WTC11 (cell line): ENCODE results near the gene TXNRD1.

Experiments
- CTCF ChIP-seq: fragments of 200-600 bp; IDR thresholded peaks from 2 replicates; pipeline ENCODE4 v1.8.0; 2022; ENCODE audit warnings: antibody characterized with exemption
- E2F5 ChIP-seq: sonication (generic); formaldehyde crosslinking; IDR thresholded peaks from 2 replicates; pipeline ENCODE4 v1.8.1; 2022; ENCODE audit warnings: mild to moderate bottlenecking, moderate library complexity, missing genetic modification reagents
- ERG ChIP-seq: fragments of 250-450 bp; sonication (Bioruptor Pico); IDR thresholded peaks from 2 replicates; pipeline ENCODE4 v1.8.0; 2021; ENCODE audit warnings: mild to moderate bottlenecking
- FOXJ3 ChIP-seq: sonication (generic); formaldehyde crosslinking; IDR thresholded peaks from 2 replicates; pipeline ENCODE4 v1.9.0; 2021; ENCODE audit warnings: missing genetic modification reagents, mild to moderate bottlenecking, borderline replicate concordance
- IRF1 ChIP-seq: sonication (generic); formaldehyde crosslinking; IDR thresholded peaks from 2 replicates; pipeline ENCODE4 v1.8.0; 2023; ENCODE audit warnings: missing genetic modification reagents
- NR1H2 ChIP-seq: sonication (generic); formaldehyde crosslinking; IDR thresholded peaks from 2 replicates; pipeline ENCODE4 v1.9.0; 2021; ENCODE audit warnings: mild to moderate bottlenecking, moderate library complexity, missing genetic modification reagents
- TCF7 ChIP-seq: sonication (generic); formaldehyde crosslinking; IDR thresholded peaks from 2 replicates; pipeline ENCODE4 v1.8.0; 2022; ENCODE audit warnings: mild to moderate bottlenecking, low read depth, missing genetic modification reagents, moderate library complexity
- TP53 ChIP-seq: sonication (generic); formaldehyde crosslinking; IDR thresholded peaks from 2 replicates; pipeline ENCODE4 v1.8.1; 2023; ENCODE audit warnings: mild to moderate bottlenecking, missing genetic modification reagents
- USF1 ChIP-seq: sonication (generic); formaldehyde crosslinking; IDR thresholded peaks from 2 replicates; pipeline ENCODE4 v1.8.0; 2022; ENCODE audit warnings: mild to moderate bottlenecking, missing genetic modification reagents
- USF2 ChIP-seq: sonication (generic); formaldehyde crosslinking; IDR thresholded peaks from 2 replicates; pipeline ENCODE4 v1.8.1; 2023; ENCODE audit warnings: mild to moderate bottlenecking, missing genetic modification reagents, moderate library complexity

- no peak for TF ChIP-seq USF2 (CRISPR knock-in tag)
- no peak for TF ChIP-seq IRF1 (CRISPR knock-in tag)
- no peak for TF ChIP-seq CTCF
- TF ChIP-seq TP53, result no peak
- TF ChIP-seq USF1 (CRISPR knock-in tag), result no peak
- TF ChIP-seq ERG, result no peak
- no peak for TF ChIP-seq E2F5 (CRISPR knock-in tag)
- no peak for TF ChIP-seq NR1H2
- TF ChIP-seq TCF7 (CRISPR knock-in tag), result no peak
- no peak for TF ChIP-seq FOXJ3 (CRISPR knock-in tag)
Observed at GRCh38 chr12:104226672-104227071, 11.1 kb downstream of the TXNRD1 start.
